DOHH2 (cell line): ENCODE results near the gene APLNR.

Experiments
- H3F3A ChIP-seq: fragments of 200-600 bp; sonication (generic), shearing (Covaris generic); 2 replicates; pipeline ENCODE4 v1.6.0; 2016; ENCODE audit warnings: antibody characterized with exemption, mild to moderate bottlenecking; ENCODE audit not compliant: control insufficient read depth, insufficient read depth
- H3K27ac ChIP-seq: fragments of 200-600 bp; sonication (generic); 2 replicates; pipeline ENCODE4 v1.5.1; 2014; ENCODE audit warnings: low read depth, mild to moderate bottlenecking, low read length, moderate library complexity
- H3K27me3 ChIP-seq: fragments of 200-600 bp; sonication (generic); 2 replicates; pipeline ENCODE4 v1.6.1; 2014; ENCODE audit warnings: mild to moderate bottlenecking, low read length, mixed read lengths; ENCODE audit not compliant: control insufficient read depth
- H3K36me3 ChIP-seq: fragments of 200-600 bp; sonication (generic); 2 replicates; pipeline ENCODE4 v1.6.1; 2014; ENCODE audit warnings: mild to moderate bottlenecking, low read length, moderate library complexity, mixed read lengths; ENCODE audit not compliant: control insufficient read depth
- H3K4me1 ChIP-seq: fragments of 200-600 bp; sonication (generic); 2 replicates; pipeline ENCODE4 v1.6.1; 2014; ENCODE audit warnings: mild to moderate bottlenecking, low read length, mixed read lengths; ENCODE audit not compliant: control insufficient read depth
- H3K4me2 ChIP-seq: fragments of 200-600 bp; sonication (generic); 2 replicates; pipeline ENCODE4 v1.6.0; 2014; ENCODE audit warnings: mild to moderate bottlenecking, low read length, moderate library complexity
- H3K4me3 ChIP-seq: fragments of 200-600 bp; sonication (generic); 2 replicates; pipeline ENCODE4 v1.5.1; 2014; ENCODE audit warnings: mild to moderate bottlenecking, low read length, mixed read lengths
- H3K79me2 ChIP-seq: fragments of 200-600 bp; sonication (generic); 2 replicates; pipeline ENCODE4 v1.6.1; 2014; ENCODE audit warnings: mild to moderate bottlenecking, low read length, mixed read lengths; ENCODE audit not compliant: control insufficient read depth
- H3K9me2 ChIP-seq: fragments of 200-600 bp; sonication (generic); replicated peaks from 2 replicates; pipeline ENCODE4 v1.6.1; 2014; ENCODE audit warnings: mild to moderate bottlenecking, low read length, mixed read lengths; ENCODE audit not compliant: control insufficient read depth
- H3K9me3 ChIP-seq: fragments of 200-600 bp; sonication (generic); 2 replicates; pipeline ENCODE4 v1.6.1; 2014; ENCODE audit warnings: antibody characterized with exemption, low read length, mixed read lengths; ENCODE audit not compliant: control insufficient read depth, insufficient read depth
- H4K20me1 ChIP-seq: fragments of 200-600 bp; sonication (generic); 2 replicates; pipeline ENCODE4 v1.6.0; 2014; ENCODE audit warnings: low read depth, mild to moderate bottlenecking, antibody characterized with exemption, low read length, moderate library complexity; ENCODE audit not compliant: control insufficient read depth, insufficient read depth
- EZH2phosphoT487 ChIP-seq: fragments of 200-600 bp; sonication (generic); IDR thresholded peaks from 2 replicates; pipeline ENCODE4 v1.6.1; 2017; ENCODE audit warnings: borderline replicate concordance, mild to moderate bottlenecking, antibody characterized with exemption, low read length, moderate library complexity, mixed read lengths
- TF ChIP-seq, protein P1 (sequence below): fragments of 200-600 bp; sonication (generic); IDR thresholded peaks from one replicate; pipeline ENCODE4 v1.5.1; 2014; ENCODE audit warnings: antibody characterized with exemption, mild to moderate bottlenecking, low read depth, low read length; ENCODE audit not compliant: poor library complexity, severe bottlenecking

The APLNR gene

GRCh38 chr11:57235761-57236703 is 1.0 kb downstream of the APLNR start:
- H4K20me1 ChIP-seq = no peaks in the 10 kb centered on the region
- TF ChIP-seq, protein P1, sequence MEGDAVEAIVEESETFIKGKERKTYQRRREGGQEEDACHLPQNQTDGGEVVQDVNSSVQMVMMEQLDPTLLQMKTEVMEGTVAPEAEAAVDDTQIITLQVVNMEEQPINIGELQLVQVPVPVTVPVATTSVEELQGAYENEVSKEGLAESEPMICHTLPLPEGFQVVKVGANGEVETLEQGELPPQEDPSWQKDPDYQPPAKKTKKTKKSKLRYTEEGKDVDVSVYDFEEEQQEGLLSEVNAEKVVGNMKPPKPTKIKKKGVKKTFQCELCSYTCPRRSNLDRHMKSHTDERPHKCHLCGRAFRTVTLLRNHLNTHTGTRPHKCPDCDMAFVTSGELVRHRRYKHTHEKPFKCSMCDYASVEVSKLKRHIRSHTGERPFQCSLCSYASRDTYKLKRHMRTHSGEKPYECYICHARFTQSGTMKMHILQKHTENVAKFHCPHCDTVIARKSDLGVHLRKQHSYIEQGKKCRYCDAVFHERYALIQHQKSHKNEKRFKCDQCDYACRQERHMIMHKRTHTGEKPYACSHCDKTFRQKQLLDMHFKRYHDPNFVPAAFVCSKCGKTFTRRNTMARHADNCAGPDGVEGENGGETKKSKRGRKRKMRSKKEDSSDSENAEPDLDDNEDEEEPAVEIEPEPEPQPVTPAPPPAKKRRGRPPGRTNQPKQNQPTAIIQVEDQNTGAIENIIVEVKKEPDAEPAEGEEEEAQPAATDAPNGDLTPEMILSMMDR = no peak
- no peak for TF ChIP-seq EZH2phosphoT487
- no peaks in the 10 kb centered on the region for H3K79me2 ChIP-seq
- no peaks in the 10 kb centered on the region for H3F3A ChIP-seq
- peaks cover 21% of the 10 kb centered on the region for H3K27me3 ChIP-seq
- no peak overlapping the region for H3K4me3 ChIP-seq
- H3K36me3 ChIP-seq = no peaks in the 10 kb centered on the region
- no peak overlapping the region for H3K4me2 ChIP-seq
- H3K4me1 ChIP-seq = no peaks in the 10 kb centered on the region
- H3K9me3 ChIP-seq = no peaks in the 10 kb centered on the region
- no peaks in the 10 kb centered on the region for H3K9me2 ChIP-seq
- H3K27ac ChIP-seq = no peak overlapping the region

GRCh38 chr11:57233702-57234101 is 3.3 kb downstream of the APLNR start:
- no peaks in the 10 kb centered on the region for H3K4me1 ChIP-seq
- H3K9me2 ChIP-seq = no peaks in the 10 kb centered on the region
- H3K27ac ChIP-seq = no peak overlapping the region
- peaks cover 27% of the 10 kb centered on the region for H3K27me3 ChIP-seq
- TF ChIP-seq EZH2phosphoT487 = no peak
- TF ChIP-seq, protein P1 = no peak
- H3K36me3 ChIP-seq = no peaks in the 10 kb centered on the region
- no peaks in the 10 kb centered on the region for H3K79me2 ChIP-seq
- H3F3A ChIP-seq = no peaks in the 10 kb centered on the region
- no peaks in the 10 kb centered on the region for H3K9me3 ChIP-seq
- no peak overlapping the region for H3K4me3 ChIP-seq
- no peak overlapping the region for H3K4me2 ChIP-seq
- no peaks in the 10 kb centered on the region for H4K20me1 ChIP-seq

- Histone ChIP-seq H4K20me1 (no peaks in the 10 kb centered on the region), H3K9me3 (no peaks in the 10 kb centered on the region), H3K27me3 (peaks cover 27% of the 10 kb centered on the region), H3K36me3 (no peaks in the 10 kb centered on the region), H3K9me2 (no peaks in the 10 kb centered on the region), H3K27ac (no peak overlapping the region), H3K79me2 (no peaks in the 10 kb centered on the region), H3K4me3 (no peak overlapping the region), H3K4me1 (no peaks in the 10 kb centered on the region), H3K4me2 (no peak overlapping the region), H3F3A (no peaks in the 10 kb centered on the region)
- TF ChIP-seq, protein P1 = no peak
- no peak for TF ChIP-seq EZH2phosphoT487
These were observed 5.4 kb downstream of the APLNR start for GRCh38 chr11:57231539-57232253.
